Non-pigmented ciliary epithelial cell (primary cell): ENCODE results near the gene ASXL1.

ENCODE experiments used
- DNase-seq: peaks from one replicate; pipeline ENCODE4 v3.0.0-alpha.2; 2010; ENCODE audit warnings: low read depth

Gene ASXL1

GRCh38 chr20:32453467-32454163 lies 95.5 kb downstream of the ASXL1 start:
- no peak for DNase-seq

- DNase-seq = no peak
Measured at GRCh38 chr20:32454164-32455145, 96.3 kb downstream of the ASXL1 start.

GRCh38 chr20:32455171-32455900 lies 97.2 kb downstream of the ASXL1 start:
- DNase-seq = no peak

- DNase-seq = no peak
Measured at GRCh38 chr20:32455901-32456701, 98.0 kb downstream of the ASXL1 start.

- no peak for DNase-seq
Measured at GRCh38 chr20:32456869-32457478, 98.8 kb downstream of the ASXL1 start.

- DNase-seq = no peak
Measured at GRCh38 chr20:32457479-32457986, 99.4 kb downstream of the ASXL1 start.

GRCh38 chr20:32458061-32458836 lies 100.1 kb downstream of the ASXL1 start:
- no peak for DNase-seq

GRCh38 chr20:32458837-32459220 lies 100.7 kb downstream of the ASXL1 start:
- DNase-seq = no peak

GRCh38 chr20:32460231-32460630 lies 102.1 kb downstream of the ASXL1 start:
- no peak for DNase-seq

- no peak for DNase-seq
Measured at GRCh38 chr20:32460683-32461320, 102.7 kb downstream of the ASXL1 start.

- no peak for DNase-seq
Measured at GRCh38 chr20:32461836-32462600, 103.9 kb downstream of the ASXL1 start.

GRCh38 chr20:32462900-32463641 lies 104.9 kb downstream of the ASXL1 start:
- no peak for DNase-seq

GRCh38 chr20:32463642-32464400 lies 105.7 kb downstream of the ASXL1 start:
- DNase-seq = no peak

- DNase-seq = no peak
Measured at GRCh38 chr20:32464401-32465091, 106.4 kb downstream of the ASXL1 start.

GRCh38 chr20:32465092-32465900 lies 107.2 kb downstream of the ASXL1 start:
- DNase-seq = no peak
